ENCODE results near the gene SLC6A4. TPM values are rescaled to one million over a fixed set of nuclear protein-coding genes. Genes with fewer than 3 reads are reported as not detected.

SLC6A4 gene
- total RNA-seq, 1 donor from 2014 or later = 0.33 TPM

DNA sequence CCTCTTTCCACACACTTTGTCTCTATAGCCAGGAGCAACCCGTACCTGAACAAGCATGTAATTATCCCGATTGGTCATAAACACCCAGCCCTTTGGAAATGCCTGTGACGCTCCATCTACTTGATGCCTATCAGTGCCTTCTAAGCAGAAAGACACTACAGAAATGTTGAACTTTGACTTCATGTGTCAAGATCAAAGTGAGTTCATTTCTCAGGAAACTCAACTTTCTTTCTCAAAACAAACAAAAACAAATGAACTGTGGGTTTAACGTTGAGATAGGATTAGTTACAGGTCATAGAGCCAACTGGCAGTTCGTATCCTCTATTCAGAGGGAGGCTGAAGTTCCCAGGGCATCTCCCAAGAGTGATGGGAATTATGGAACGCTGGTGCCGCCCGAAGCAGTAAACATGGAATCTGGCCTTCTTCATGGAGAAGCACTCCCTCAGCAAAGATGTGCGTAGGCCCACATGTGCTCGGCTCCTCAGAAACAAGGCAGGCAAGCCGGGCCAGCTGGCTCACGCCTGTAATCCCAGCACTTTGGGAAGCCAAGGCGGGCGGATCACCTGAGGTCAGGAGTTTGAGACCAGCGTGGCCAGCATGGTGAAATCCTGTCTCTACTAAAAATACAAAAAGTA is 9.5 kb downstream of the SLC6A4 start:
- intact Hi-C loops (cut with micrococcal nuclease) = no loop called here
- Histone ChIP-seq H3K4me1 (no peaks in the 10 kb centered on the region), H3K36me3 (no peaks in the 10 kb centered on the region), H3K27ac (replicated peaks) (no peak overlapping the region), H3K27me3 (ENCODE audit: low read depth) (peaks cover 14% of the 10 kb centered on the region), H3K9me3 (replicated peaks) (no peaks in the 10 kb centered on the region), H3K4me3 (no peak overlapping the region)
- no peak for DNase-seq
- TF ChIP-seq CTCF (IDR thresholded peaks at IDR 0.05; ENCODE audit: borderline replicate concordance) = no peak

GRCh38 chr17:30225112-30225511 is 10.4 kb downstream of the SLC6A4 start:
- Histone ChIP-seq H3K4me1 (no peaks in the 10 kb centered on the region), H3K36me3 (no peaks in the 10 kb centered on the region), H3K27ac (replicated peaks) (no peak overlapping the region), H3K9me3 (replicated peaks) (no peaks in the 10 kb centered on the region), H3K4me3 (no peak overlapping the region), H3K27me3 (ENCODE audit: low read depth) (peaks cover 8% of the 10 kb centered on the region)
- intact Hi-C loops (cut with micrococcal nuclease) = no loop called here
- no peak for TF ChIP-seq CTCF (IDR thresholded peaks at IDR 0.05; ENCODE audit: borderline replicate concordance)
- DNase-seq = no peak

DNA sequence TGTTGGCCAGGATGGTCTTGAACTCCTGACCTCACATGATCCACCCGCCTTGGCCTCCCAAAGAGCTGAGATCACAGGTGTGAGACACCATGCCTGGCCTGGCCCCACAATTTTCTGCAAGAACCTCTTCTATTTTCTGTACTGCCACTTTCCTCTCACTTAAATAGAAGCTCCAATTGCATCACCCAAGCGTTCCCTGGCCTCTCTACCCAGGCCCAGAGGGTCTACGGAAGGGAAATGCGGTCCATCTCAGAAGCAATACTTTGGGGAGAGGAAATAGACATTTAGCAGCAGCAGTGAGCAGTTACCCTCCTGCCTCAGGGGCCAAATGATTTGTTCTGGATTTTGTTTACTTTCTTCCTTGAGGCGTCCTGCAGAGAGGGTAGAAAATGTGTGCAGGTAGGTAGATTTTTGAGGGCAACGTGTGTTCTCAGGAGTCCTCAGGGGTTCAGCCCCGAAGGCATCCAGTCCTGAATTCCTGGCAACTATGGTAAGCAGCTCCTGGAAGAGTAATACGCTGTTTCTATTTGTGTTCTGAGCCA is 11.0 kb downstream of the SLC6A4 start:
- Histone ChIP-seq H3K27ac (replicated peaks) (no peak overlapping the region), H3K4me1 (no peaks in the 10 kb centered on the region), H3K4me3 (no peak overlapping the region), H3K9me3 (replicated peaks) (no peaks in the 10 kb centered on the region), H3K27me3 (ENCODE audit: low read depth) (peaks cover 8% of the 10 kb centered on the region), H3K36me3 (no peaks in the 10 kb centered on the region)
- intact Hi-C loops (cut with micrococcal nuclease) = no loop called here
- TF ChIP-seq CTCF (IDR thresholded peaks at IDR 0.05; ENCODE audit: borderline replicate concordance) = no peak
- DNase-seq = no peak

GRCh38 chr17:30222721-30223175 is 12.7 kb downstream of the SLC6A4 start:
- no peaks in the 10 kb centered on the region for H3K9me3 ChIP-seq (replicated peaks)
- intact Hi-C loops (cut with micrococcal nuclease) = no loop called here

GRCh38 chr17:30222251-30222650 is 13.2 kb downstream of the SLC6A4 start:
- Histone ChIP-seq H3K27me3 (ENCODE audit: low read depth) (peaks cover 6% of the 10 kb centered on the region), H3K9me3 (replicated peaks) (no peaks in the 10 kb centered on the region), H3K27ac (replicated peaks) (no peak overlapping the region), H3K4me1 (no peaks in the 10 kb centered on the region), H3K4me3 (no peak overlapping the region), H3K36me3 (no peaks in the 10 kb centered on the region)
- intact Hi-C loops (cut with micrococcal nuclease) = no loop called here
- TF ChIP-seq CTCF (IDR thresholded peaks at IDR 0.05; ENCODE audit: borderline replicate concordance) = no peak
- no peak for DNase-seq

More at GRCh38 chr17:30222721-30223175, 12.7 kb downstream of the SLC6A4 start:
- H3K4me3 ChIP-seq = no peak overlapping the region
- TF ChIP-seq CTCF (IDR thresholded peaks at IDR 0.05; ENCODE audit: borderline replicate concordance) = no peak
- H3K4me1 ChIP-seq = no peaks in the 10 kb centered on the region
- H3K27me3 ChIP-seq (ENCODE audit: low read depth) = peaks cover 6% of the 10 kb centered on the region
- DNase-seq = no peak
- no peaks in the 10 kb centered on the region for H3K36me3 ChIP-seq
- H3K27ac ChIP-seq (replicated peaks) = no peak overlapping the region

Measured in left ventricle myocardium inferior (tissue), 1 donor.